Activated B cell treated with CpG ODN at 0.5 μM for 24 hours (primary cell): ENCODE data around the gene MAGIX. TPM values are rescaled to one million over a fixed set of nuclear protein-coding genes. Genes with fewer than 3 reads are reported as not detected.

Source experiments
- ATAC-seq: fragments of 200-7000 bp; cut with Tn5 transposase; one replicate; pipeline ENCODE4 v1.10.0; 2021; ENCODE audit warnings: low read depth, mild to moderate bottlenecking, moderate library complexity
- CTCF ChIA-PET: fragments of 350-600 bp; sonication (Branson Sonifier 250); formaldehyde crosslinking; loops from one replicate; lab custom pipeline; 2021; ENCODE audit warnings: antibody characterized with exemption; lab: Charles Lee
- POLR2A ChIA-PET: fragments of 350-600 bp; sonication (Branson Sonifier 250); formaldehyde crosslinking; loops from one replicate; lab custom pipeline; 2021; ENCODE audit warnings: antibody characterized with exemption; lab: Charles Lee
- DNase-seq: peaks from one replicate; pipeline ENCODE4 v3.0.0; 2022
- H3K27ac Mint-ChIP-seq: one replicate; pipeline ENCODE4 v1.8.0; 2020; ENCODE audit warnings: mixed read lengths
- H3K27me3 Mint-ChIP-seq: one replicate; pipeline ENCODE4 v1.8.0; 2021; ENCODE audit warnings: mixed read lengths
- H3K36me3 Mint-ChIP-seq: one replicate; pipeline ENCODE4 v1.8.0; 2021; ENCODE audit warnings: low read depth, mixed read lengths
- H3K4me1 Mint-ChIP-seq: one replicate; pipeline ENCODE4 v1.8.0; 2021; ENCODE audit warnings: mixed read lengths
- H3K4me3 Mint-ChIP-seq: one replicate; pipeline ENCODE4 v1.8.0; 2020; ENCODE audit warnings: mild to moderate bottlenecking, mixed read lengths
- H3K9me3 Mint-ChIP-seq: one replicate; pipeline ENCODE4 v1.8.0; 2020; ENCODE audit warnings: mixed read lengths
- CTCF ChIP-seq: fragments of 200-600 bp; IDR thresholded peaks from one replicate; pipeline ENCODE4 v1.8.0; 2022; ENCODE audit warnings: antibody characterized with exemption, mild to moderate bottlenecking
- intact Hi-C: fragments of 100-400 bp; cut with micrococcal nuclease; formaldehyde crosslinking; loops from one replicate; pipeline ENCODE4 v1.15.1; 2024
- total RNA-seq: library from RNA; stranded (reverse); gene quantifications from 2 replicates; pipeline ENCODE4 v1.2.3, GENCODE V29; 2022

MAGIX gene
- total RNA-seq, 1 donor from 2014 or later, result 1.5 TPM

GRCh38 chrX:49204709-49205108, 42.2 kb downstream of the MAGIX start:
- TF ChIP-seq CTCF, result no peak
- ChIA-PET POLR2A (no interaction called here), CTCF (no interaction called here)
- H3K9me3 Mint-ChIP-seq, result no peaks in the 10 kb centered on the region
- DNase-seq (no peak), ATAC-seq (no peak)
- H3K27me3 Mint-ChIP-seq, result no peaks in the 10 kb centered on the region
- H3K4me3 Mint-ChIP-seq, result no peak overlapping the region
- H3K36me3 Mint-ChIP-seq, result no peaks in the 10 kb centered on the region
- H3K27ac Mint-ChIP-seq, result no peak overlapping the region
- peaks cover 4% of the 10 kb centered on the region for H3K4me1 Mint-ChIP-seq
- intact Hi-C loops, result no loop called here

GRCh38 chrX:49205443-49205842, 42.9 kb downstream of the MAGIX start:
- ChIA-PET POLR2A (no interaction called here), CTCF (no interaction called here)
- Mint-ChIP-seq H3K27ac (no peak overlapping the region), H3K9me3 (no peaks in the 10 kb centered on the region), H3K4me3 (no peak overlapping the region), H3K27me3 (no peaks in the 10 kb centered on the region), H3K4me1 (peaks cover 3% of the 10 kb centered on the region), H3K36me3 (no peaks in the 10 kb centered on the region)
- ATAC-seq (no peak), DNase-seq (no peak)
- no peak for TF ChIP-seq CTCF
- intact Hi-C loops, result no loop called here

GRCh38 chrX:49206543-49206942, 44.0 kb downstream of the MAGIX start:
- Mint-ChIP-seq H3K4me1 (no peaks in the 10 kb centered on the region), H3K27me3 (no peaks in the 10 kb centered on the region), H3K4me3 (no peak overlapping the region), H3K36me3 (no peaks in the 10 kb centered on the region), H3K9me3 (no peaks in the 10 kb centered on the region), H3K27ac (no peak overlapping the region)
- ATAC-seq (no peak), DNase-seq (no peak)
- CTCF ChIA-PET, result no interaction called here
- POLR2A ChIA-PET, result no interaction called here
- intact Hi-C loops, result no loop called here
- no peak for TF ChIP-seq CTCF

- H3K36me3 Mint-ChIP-seq, result no peaks in the 10 kb centered on the region
- CTCF ChIA-PET, result no interaction called here
- no peak overlapping the region for H3K4me3 Mint-ChIP-seq
- ATAC-seq (no peak), DNase-seq (no peak)
- POLR2A ChIA-PET, result interaction anchor here (0.7 kb wide), 1 partner anchor 42 kb away, joined by 3 read pairs; no protein-coding TSS in a partner anchor
- intact Hi-C loops, result no loop called here
- H3K4me1 Mint-ChIP-seq, result no peaks in the 10 kb centered on the region
- no peak overlapping the region for H3K27ac Mint-ChIP-seq
- TF ChIP-seq CTCF, result no peak
- H3K27me3 Mint-ChIP-seq, result no peaks in the 10 kb centered on the region
- H3K9me3 Mint-ChIP-seq, result no peaks in the 10 kb centered on the region
These were observed 45.8 kb downstream of the MAGIX start for GRCh38 chrX:49208399-49208798.

GRCh38 chrX:49209434-49210251, 47.1 kb downstream of the MAGIX start:
- intact Hi-C loops, result no loop called here
- DNase-seq (no peak), ATAC-seq (no peak)
- Mint-ChIP-seq H3K9me3 (no peaks in the 10 kb centered on the region), H3K27ac (no peak overlapping the region), H3K36me3 (no peaks in the 10 kb centered on the region), H3K4me3 (no peak overlapping the region), H3K27me3 (no peaks in the 10 kb centered on the region), H3K4me1 (no peaks in the 10 kb centered on the region)
- TF ChIP-seq CTCF, result no peak
- POLR2A ChIA-PET, result no interaction called here
- CTCF ChIA-PET, result no interaction called here
